K562 (cell line): Measurements from ENCODE around the gene PSME1.

Experiments used
- BRF2 ChIP-seq: IDR thresholded peaks from 3 replicates; pipeline ENCODE4 v1.6.1; 2011; ENCODE audit warnings: borderline replicate concordance, mild to moderate bottlenecking; ENCODE audit not compliant: insufficient read length, insufficient read depth
- EZH2 ChIP-seq: IDR thresholded peaks from 2 replicates; pipeline ENCODE4 v1.6.1; 2012; ENCODE audit warnings: low read depth, mild to moderate bottlenecking, inconsistent platforms, low read length, borderline replicate concordance
- LEF1 ChIP-seq: fragments of 450-650 bp; IDR thresholded peaks from 2 replicates; pipeline ENCODE4 v1.6.1; 2016; ENCODE audit warnings: mild to moderate bottlenecking
- SP2 ChIP-seq: IDR thresholded peaks from 2 replicates; pipeline ENCODE4 v1.6.1; 2011; ENCODE audit warnings: mild to moderate bottlenecking, low read depth, low read length, moderate library complexity; ENCODE audit not compliant: poor library complexity, severe bottlenecking; ENCODE audit errors: extremely low read depth
- ZFX ChIP-seq: sonication (generic); formaldehyde crosslinking; IDR thresholded peaks from 2 replicates; pipeline ENCODE4 v1.8.0; 2022; ENCODE audit warnings: mild to moderate bottlenecking, missing genetic modification reagents, moderate library complexity
- TF ChIP-seq, protein P1 (sequence below): fragments of 250-450 bp; sonication (Bioruptor Pico); IDR thresholded peaks from 2 replicates; pipeline ENCODE4 v1.8.0; 2021; ENCODE audit warnings: mild to moderate bottlenecking, moderate library complexity
- TF ChIP-seq, protein P2 (sequence below), 3 experiments: IDR thresholded peaks in 2 of 3; conservative IDR thresholded peaks in 1 of 3; 2 replicates each; pipeline ENCODE4 v1.5.1; 2011 to 2012; ENCODE audit warnings: low read length in 3 of 3, mild to moderate bottlenecking in 3 of 3, control low read depth in 2 of 3, improper control_type of control experiment in 1 of 3, inconsistent platforms in 1 of 3, low read depth in 1 of 3, mixed read lengths in 1 of 3, moderate library complexity in 1 of 3; ENCODE audit not compliant: insufficient read depth in 2 of 3

DNA sequence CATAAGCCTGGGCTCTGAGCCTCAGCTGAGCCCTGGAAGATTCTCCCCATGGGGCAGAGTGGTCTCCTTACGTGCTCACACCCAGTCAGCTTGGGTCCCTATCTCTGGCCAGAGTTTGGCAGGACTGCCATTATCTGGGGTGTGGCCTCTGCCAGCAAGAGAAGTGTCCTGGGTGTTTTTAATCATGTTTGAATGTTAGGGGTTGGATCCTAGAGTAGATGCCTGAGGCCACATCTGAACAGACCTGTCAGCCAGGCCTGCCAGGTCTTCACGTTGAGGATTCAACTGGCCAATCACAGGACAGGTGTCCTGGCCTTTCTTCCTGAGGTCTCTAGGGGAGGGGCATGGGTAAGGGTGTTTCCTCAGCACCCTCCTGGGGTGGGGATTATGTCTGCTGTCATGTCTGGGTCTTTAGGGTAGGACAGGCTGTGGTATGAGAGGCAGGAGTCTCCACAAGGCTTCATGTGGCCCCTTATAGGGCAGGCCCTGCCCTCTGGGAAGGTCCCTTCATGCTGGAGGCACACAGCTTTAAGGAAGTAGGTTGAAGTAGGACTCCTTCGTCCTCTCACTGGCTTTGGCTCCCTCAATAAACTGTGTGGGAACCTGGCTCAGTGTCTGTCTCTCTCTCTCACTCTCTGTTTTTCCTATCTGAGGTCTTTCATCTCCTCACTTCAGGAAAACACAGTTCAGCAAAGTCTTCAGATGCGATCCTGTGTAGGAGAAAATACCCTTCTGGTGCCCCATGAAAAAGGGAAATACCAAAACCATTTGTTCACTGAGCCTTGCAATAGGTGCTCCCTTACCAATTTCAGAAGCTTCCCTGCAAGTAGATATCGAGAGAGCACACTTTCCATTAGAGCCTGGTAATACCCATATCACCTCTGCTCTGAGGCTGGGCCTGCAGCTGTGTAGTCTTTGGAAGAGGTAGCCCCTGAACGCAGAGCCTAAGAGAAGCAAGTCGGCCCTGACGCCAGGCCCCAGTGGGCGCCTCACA lies 12.3 kb upstream of the PSME1 start:
- TF ChIP-seq, protein P1, sequence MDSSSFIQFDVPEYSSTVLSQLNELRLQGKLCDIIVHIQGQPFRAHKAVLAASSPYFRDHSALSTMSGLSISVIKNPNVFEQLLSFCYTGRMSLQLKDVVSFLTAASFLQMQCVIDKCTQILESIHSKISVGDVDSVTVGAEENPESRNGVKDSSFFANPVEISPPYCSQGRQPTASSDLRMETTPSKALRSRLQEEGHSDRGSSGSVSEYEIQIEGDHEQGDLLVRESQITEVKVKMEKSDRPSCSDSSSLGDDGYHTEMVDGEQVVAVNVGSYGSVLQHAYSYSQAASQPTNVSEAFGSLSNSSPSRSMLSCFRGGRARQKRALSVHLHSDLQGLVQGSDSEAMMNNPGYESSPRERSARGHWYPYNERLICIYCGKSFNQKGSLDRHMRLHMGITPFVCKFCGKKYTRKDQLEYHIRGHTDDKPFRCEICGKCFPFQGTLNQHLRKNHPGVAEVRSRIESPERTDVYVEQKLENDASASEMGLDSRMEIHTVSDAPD = no peak
- TF ChIP-seq BRF2 = no peak
- TF ChIP-seq LEF1 = no peak
- TF ChIP-seq, protein P2, sequence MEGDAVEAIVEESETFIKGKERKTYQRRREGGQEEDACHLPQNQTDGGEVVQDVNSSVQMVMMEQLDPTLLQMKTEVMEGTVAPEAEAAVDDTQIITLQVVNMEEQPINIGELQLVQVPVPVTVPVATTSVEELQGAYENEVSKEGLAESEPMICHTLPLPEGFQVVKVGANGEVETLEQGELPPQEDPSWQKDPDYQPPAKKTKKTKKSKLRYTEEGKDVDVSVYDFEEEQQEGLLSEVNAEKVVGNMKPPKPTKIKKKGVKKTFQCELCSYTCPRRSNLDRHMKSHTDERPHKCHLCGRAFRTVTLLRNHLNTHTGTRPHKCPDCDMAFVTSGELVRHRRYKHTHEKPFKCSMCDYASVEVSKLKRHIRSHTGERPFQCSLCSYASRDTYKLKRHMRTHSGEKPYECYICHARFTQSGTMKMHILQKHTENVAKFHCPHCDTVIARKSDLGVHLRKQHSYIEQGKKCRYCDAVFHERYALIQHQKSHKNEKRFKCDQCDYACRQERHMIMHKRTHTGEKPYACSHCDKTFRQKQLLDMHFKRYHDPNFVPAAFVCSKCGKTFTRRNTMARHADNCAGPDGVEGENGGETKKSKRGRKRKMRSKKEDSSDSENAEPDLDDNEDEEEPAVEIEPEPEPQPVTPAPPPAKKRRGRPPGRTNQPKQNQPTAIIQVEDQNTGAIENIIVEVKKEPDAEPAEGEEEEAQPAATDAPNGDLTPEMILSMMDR (IDR thresholded peaks at IDR 0.05 in 2 of 3, conservative IDR thresholded peaks at IDR 0.05 in 1 of 3; ENCODE audit: insufficient read depth in 2 of 3, low read depth in 1 of 3, low read length in 3 of 3) = no peak
- no peak for TF ChIP-seq ZFX
- TF ChIP-seq EZH2 = no peak
- no peak for TF ChIP-seq SP2
